GM21423 (cell line): ENCODE data around the gene PLEKHA6.

ENCODE experiments used
- ATAC-seq: cut with Tn5 transposase; IDR thresholded peaks from one replicate; pipeline ENCODE4 v1.9.1; 2021; ENCODE audit warnings: mild to moderate bottlenecking, moderate library complexity; ENCODE audit not compliant: unreplicated experiment

Gene PLEKHA6, protein sequence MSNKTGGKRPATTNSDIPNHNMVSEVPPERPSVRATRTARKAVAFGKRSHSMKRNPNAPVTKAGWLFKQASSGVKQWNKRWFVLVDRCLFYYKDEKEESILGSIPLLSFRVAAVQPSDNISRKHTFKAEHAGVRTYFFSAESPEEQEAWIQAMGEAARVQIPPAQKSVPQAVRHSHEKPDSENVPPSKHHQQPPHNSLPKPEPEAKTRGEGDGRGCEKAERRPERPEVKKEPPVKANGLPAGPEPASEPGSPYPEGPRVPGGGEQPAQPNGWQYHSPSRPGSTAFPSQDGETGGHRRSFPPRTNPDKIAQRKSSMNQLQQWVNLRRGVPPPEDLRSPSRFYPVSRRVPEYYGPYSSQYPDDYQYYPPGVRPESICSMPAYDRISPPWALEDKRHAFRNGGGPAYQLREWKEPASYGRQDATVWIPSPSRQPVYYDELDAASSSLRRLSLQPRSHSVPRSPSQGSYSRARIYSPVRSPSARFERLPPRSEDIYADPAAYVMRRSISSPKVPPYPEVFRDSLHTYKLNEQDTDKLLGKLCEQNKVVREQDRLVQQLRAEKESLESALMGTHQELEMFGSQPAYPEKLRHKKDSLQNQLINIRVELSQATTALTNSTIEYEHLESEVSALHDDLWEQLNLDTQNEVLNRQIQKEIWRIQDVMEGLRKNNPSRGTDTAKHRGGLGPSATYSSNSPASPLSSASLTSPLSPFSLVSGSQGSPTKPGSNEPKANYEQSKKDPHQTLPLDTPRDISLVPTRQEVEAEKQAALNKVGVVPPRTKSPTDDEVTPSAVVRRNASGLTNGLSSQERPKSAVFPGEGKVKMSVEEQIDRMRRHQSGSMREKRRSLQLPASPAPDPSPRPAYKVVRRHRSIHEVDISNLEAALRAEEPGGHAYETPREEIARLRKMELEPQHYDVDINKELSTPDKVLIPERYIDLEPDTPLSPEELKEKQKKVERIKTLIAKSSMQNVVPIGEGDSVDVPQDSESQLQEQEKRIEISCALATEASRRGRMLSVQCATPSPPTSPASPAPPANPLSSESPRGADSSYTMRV

DNA sequence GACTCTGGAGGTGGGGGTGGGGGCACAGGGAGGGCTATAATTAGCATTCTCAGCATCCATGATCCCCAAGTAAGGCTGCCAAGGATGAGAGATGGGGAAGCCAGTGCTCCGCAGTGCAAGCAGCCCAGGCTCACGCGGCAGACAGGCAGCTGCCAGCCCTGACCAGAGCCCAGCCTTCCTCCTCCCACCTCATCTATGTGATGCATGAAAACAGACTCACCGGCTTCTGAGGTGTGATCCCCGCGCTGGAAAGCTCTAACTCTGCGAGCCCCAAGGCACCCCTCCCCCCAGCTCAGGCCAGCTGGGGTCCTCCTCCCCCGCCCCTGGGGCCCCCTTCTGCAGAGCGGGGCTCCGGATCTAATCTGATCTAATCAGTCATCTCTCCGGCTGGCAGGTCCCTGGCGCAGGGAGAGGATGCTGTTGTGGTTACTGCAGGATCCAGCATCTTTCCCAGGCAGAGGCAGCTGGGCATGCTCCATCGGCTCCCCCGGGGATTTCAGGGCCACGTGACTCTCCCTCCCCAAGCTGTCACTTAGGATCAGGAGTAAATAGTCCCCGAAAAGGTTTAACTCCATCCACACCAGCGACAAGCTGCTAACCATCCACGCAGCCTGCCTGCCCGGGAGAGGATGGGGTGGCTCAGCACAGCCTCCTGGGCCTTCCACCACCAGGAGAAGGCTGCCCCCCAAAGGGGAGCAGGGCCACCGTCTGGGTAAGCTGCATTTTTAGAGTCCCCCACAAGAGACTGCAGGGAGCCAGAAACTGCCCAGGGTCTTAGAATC is at the start of gene PLEKHA6:
Gene PLEKHA6 (minus strand): TSS at position 456 of the 782 bp plus-strand sequence. CDS start 86,202 bp downstream, outside the sequence.
- no peak for ATAC-seq

DNA sequence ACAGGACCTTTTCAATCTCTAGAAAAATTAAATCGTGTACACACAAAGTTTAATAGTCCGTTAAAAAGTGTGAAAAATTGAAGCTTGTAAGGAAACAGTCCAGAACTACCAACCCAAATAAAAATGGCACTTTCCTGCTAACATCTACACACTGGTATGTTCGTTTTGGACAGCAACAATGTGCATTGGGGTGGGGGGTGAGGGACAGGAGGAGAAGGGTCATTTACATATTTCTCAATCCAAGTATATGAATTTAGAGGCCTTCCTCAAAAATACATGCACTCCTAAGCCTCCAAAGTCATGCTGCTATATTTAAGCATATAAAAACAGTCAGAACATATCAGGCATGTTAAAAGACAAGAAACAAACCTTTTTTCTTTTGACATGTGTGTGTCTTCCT is 49.4 kb upstream of the PLEKHA6 start:
- ATAC-seq = no peak

DNA sequence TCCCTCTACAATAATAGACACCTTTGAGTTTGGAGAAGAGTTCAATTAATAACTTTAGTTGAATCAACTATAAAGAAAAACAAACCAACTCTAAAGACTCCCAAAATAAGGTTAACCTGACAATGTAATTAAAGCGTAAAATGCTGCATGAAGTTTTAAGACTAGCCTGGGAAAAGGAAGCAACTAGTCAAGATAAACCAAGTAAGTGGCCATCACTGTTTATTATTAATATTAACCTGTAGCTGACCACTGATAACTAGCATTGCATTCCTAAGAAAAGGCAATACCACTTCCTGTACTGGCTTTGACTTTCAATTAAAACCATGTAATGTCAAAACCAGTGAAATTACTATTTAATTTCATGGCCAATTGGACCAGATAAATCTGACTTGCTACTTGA is 48.9 kb upstream of the PLEKHA6 start:
- no peak for ATAC-seq

DNA sequence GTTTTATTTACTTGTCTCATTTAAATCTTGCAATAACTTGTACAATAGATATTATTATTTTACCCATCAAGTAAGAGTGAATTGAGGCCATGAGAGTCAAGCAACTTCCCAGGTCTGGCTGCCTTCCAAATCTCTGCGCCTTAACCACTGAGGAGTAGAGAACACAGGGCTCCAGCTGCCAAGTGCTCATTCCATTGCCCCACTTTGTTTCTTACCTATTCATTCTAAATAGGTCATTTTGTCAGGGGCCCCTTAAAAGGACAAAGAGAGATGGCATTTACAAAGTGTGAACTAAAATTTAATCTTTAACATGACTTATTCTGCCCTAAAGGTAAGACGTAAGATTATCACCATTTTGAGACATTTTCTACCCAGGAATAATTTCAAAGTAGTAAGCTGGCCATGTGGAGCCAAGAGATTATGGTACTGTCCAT is 48.4 kb upstream of the PLEKHA6 start:
- ATAC-seq = no peak

DNA sequence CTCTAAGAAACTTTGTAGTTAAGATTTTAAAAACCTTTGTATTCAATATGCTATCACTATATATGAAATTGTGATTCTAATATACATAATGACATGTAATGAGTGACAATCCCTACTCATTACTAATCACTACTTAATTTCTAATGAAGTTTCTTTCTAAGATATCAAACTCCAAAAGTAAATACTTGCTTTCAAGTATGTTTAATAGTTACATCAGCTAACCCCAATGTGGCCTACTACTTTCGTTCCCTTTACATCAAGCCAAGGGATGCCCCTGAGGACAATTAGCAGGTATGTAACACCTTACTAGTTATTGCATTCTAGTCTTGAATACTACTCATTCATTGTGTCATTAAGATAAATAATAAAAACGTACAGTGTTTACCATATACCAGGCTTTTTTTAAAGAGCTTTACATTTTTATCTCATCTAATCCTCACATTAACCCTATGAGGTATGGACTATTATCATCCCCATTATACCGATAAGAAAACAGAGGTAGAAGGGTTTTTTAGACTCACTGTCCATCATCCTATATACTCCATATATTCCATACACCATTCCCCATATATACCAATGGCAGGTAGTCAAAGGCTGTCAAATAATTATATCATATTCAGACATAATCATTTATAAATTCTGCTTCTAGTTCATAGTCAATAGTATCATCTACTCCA is 47.7 kb upstream of the PLEKHA6 start:
- no peak for ATAC-seq

DNA sequence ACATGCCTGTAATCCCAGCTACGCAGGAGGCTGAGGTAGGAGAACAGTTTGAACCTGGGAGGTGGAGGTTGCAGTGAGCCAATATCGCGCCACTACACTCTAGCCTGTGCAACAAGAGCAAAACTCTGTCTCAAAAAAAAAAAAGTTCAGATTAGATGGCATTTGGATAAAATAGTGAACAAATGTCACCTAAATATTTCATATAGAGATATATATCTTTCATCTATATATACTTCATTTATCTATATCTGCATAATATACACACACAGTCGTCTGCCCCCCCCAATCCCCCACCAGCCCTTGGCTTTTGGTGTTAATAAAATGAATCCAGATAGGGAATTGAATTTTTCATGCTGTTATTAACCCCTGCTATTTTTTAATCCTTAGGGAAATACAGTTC is 46.9 kb upstream of the PLEKHA6 start:
- no peak for ATAC-seq

DNA sequence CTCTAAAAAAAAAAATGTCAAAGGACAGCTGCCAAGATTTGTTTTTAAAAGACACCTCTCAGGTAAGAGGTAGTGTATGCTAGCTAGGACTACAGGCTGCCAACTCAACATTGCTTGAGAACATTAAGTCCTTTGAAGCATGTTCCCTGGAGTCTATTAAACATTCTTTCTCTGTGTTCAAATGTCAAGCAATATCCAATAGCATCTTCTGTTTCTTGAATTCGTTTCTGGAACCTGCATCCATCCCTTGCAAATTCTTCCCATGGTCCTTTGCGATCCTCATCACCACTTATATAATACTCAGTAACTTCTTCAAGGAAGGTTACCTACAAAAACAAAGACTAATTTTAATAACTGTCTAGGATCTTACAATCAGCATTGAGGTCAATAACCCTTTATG is 46.3 kb upstream of the PLEKHA6 start:
- ATAC-seq = no peak

DNA sequence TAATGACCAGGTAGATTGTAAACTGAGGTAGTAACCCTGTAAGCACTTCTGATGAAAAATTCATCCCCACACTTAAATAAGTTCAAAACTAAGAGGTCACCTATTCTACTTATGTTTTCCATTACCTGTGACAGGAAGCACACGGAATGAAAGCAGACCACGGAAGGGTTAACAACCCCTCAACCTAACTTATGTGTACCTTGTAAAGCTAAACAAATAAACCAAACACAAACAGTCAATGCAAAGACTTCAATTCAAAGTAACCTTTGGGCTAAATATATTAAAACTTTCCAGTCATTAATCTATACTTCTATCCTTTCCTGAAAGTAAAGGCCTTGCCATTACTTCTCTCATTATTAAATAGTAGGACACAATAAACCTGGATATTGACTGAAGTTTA is 44.9 kb upstream of the PLEKHA6 start:
- ATAC-seq = no peak

DNA sequence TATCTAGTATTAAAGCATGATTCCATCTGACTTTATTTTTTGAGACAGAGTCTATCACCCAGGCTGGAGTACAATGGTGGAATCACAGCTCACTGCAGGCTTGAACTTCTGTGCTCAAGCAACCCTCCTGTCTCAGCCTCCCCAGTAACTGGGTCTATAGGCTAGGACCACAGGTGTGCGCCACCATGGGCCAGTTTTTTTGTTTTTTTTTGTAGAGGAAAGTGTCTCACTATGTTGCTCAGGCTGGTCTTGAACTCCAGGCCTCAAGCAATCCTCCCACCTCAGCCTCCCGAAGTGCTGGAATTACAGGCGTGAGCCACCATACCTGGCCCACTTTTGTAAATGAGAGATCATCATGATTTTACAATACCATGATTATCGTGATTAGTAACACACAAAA is 42.7 kb upstream of the PLEKHA6 start:
- ATAC-seq = no peak

DNA sequence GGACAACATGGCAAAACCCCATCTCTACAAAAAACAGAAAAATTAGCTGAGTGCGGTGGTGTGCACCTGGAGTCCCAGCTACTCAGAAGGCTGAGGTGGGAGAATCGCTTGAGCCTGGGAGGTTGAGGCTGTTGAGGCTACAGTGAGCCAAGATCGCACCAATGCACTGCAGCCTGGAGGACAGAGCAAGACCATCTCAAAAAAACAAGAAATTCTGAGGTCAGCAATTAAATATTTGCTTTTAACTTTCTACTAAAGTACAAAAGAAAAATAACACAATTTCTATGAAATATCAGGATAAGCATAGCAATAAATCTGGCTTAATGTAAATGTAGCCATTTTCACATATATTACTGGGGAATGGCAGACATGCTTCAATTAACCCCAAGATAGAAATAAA is 42.0 kb upstream of the PLEKHA6 start:
- no peak for ATAC-seq

DNA sequence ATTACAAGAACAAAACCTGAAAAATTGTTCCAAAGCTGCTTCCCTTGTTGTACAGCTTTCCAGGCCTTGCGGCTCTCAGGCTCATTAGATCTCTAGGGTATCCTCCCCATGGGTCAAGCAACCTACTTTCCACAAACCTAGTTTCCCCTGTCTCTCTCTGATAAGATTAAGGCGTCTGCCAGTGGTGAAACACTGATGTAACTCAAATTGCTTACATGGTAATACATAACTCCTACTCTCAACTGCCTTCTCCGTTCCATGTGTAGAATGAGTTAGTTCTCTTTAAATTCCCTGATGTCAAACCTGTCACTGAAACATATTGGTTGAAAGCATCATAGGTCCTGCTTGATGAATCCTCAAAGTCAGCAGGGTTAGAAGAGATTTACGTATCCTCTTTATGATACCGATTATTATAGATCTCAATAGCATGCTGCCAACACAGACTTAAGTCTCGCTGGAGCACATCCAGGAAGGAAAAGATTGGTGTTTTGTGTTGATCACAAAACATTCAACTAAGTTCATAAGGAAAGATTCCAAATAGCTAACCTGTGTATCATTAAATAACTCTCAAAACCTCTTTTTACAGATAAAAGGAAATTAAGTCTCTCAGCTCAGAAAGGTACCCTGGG is 41.3 kb upstream of the PLEKHA6 start:
- ATAC-seq = no peak

DNA sequence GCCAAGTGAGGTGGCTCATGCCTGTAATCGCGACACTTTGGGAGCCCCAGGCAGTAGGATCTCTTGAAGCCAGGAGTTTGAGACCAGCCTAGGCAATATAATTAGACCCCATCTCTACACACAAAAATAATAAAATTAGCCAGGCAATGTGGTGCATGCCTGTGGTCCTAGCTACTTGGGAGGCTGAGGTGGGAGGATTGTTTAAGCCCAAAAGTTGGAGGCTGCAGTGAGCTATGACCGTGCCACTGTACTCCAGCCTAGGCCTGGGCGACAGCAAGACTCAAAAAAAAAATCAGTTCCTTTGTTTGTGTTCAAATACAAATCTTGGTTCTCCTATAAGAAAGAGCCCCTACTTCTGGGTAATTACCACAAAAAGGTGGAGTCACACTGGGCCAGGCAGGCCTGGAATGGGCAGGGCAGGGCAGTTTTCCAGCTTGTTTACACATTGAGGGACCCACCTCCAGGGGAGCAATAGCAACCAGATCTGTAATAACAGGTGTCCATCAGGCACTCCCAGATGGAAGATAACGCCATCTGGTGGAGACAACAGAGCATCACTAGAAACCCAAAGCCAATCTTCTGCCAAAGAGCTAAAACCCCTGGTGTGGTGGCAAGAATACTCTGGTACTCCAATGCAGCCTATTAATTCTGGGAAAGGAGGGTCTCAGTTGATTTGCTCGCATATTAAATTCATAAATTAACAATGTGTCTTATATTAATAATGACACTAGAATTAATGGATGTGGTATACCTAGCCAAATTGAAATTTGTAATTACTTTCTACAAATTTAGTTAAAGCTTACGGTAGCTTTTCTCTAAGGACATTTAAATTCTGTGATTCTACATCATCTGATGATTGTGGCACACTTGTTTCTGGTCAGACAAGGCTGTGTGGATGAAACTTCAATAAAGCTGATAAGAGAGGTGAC is 38.7 kb upstream of the PLEKHA6 start:
- ATAC-seq = peak; percentile 82

DNA sequence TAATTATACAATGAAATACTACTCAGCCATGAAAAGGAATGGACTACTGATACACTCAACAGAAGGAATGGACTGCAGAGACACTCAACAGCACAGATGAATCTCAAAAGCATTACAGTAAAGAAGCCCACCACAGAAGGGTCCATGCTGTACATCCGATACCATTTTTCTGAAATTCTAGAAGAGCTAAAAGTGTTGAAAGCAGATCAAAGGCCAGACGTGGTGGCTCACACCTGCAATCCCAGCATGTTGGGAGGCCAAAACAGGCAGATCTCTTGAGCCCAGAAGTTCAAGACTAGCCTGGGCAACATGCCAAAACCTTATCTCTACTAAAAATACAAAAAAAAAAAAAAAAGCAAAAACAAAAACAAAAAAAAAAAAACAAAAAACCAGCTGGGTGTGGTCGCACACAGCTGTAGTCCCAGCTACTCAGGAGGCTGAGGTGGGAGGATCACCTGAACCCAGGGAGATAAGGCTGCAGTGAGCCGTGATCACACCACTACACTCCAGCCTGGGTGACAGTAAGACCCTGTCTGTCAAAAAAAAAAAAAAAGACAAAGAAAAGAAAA is 36.4 kb upstream of the PLEKHA6 start:
- no peak for ATAC-seq

DNA sequence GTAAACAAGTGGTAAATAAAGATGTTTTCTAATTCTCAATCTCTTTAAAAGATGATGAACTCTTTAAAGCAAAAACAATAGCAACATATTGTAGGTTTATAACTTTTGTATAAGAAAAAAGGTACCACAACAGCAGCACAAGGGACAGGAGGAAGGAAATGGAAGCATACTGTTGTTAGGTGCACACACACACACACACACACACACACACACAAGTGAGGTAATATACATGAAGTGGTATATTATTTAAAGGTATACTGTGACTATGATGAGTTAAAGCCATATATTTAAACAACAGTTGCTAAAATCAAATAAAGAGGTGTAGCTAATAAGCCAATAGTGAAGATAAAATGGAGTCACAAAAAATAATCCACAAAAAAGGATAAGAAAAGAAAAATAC is 31.9 kb upstream of the PLEKHA6 start:
- ATAC-seq = no peak

DNA sequence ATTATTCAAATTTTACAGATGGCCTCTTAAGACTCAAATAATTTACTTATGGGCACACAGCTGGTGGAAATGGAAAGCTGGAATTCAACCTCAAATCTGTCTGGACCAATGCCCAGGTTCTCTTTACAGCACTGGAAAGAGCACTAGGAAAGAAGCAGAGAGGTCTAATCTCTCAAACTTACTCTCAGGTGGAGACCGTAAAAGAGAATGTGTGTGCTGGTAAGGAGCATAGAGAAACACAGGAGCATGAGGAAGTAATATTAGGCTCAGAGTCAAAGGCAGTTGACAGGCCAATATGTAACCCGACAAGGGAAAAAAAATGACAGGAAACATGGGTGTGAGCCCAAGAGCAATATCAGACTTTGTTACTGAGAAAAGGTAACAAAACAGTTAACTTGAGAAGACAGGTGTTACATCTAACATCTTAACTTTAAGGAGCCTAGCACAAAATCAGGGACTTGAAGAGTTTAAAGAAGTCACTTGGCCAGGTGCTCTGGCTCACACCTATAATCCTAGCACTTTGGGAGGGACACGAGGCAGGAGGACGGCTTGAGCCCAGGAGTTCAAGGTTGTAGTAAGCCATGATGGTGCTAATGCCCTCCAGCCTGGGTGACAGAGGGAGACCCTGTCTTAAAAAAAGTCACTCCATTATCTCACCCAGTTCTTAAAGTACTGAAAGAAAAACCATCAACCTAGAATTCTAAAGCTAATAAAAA is 31.2 kb upstream of the PLEKHA6 start:
- no peak for ATAC-seq

DNA sequence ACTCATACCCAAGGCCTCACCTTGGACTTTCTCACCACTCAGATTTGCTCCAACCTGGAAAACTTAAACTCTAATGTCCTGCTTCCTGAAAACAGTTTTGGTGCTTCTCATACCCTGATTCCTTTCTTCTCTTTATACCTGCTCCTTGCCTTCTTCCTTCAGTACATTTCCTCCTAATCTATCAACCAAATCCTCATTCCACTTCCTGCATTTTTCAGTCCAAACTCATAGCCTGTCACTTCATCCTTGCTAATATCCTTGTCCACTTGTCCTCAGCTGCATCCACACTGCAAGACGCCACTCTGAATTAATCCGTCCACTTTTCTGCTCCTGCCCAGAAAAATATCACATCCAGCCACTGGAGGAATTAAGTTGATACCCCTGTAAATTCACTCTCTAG is 26.0 kb upstream of the PLEKHA6 start:
- no peak for ATAC-seq

DNA sequence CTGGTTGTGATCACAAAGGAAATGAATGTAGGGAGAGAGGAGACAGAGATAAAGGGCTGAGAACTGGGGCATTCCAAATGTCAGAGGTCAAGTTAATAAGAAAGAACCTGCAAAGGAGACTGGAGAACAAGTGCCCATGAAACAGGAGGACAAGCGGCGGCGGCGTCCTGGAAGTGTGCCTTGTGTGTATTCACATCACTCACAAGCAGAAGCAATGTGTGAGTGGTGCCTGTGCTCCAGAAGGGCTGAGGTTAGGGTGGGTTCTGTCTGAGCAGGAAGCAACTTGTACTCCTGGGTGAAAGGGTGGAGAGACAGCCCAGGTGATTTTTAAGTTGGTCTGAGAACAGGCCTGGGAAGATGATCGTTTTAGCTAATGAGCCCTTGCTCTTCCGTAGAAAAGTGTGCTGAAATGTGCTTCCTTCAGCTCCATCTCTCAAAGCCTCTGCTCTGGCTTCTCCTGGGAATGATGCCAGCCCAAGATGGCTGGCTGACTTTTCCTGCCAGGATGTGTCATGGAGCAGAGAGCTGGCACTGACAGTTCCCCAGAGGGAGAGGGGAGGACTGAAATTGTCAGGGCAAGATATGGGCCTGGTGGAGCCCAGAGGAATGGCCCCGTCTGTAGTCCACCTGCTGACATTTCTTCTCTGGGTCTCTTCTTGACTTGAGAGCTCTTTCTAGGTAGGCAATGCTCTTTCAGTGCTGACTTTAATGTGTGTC is 25.1 kb upstream of the PLEKHA6 start:
- ATAC-seq = no peak
